ENCODE data around the gene APOE. TPM values are rescaled to one million over a fixed set of nuclear protein-coding genes. Genes with fewer than 3 reads are reported as not detected.

Gene APOE
- total RNA-seq, 1 experiment from 2014 or later: 530 TPM

GRCh38 chr19:44883922-44884321 is 21.7 kb upstream of the APOE start:
- Histone ChIP-seq H3K4ac (ENCODE audit: low read depth, low read length) (no peak overlapping the region), H4K20me1 (ENCODE audit: control insufficient read depth, insufficient read depth, insufficient read length) (no peaks in the 10 kb centered on the region), H3K79me1 (ENCODE audit: insufficient read depth, low read depth, low read length, poor library complexity, severe bottlenecking) (no peaks in the 10 kb centered on the region), H3K14ac (ENCODE audit: insufficient read depth, low read length) (no peak overlapping the region), H3K23me2 (ENCODE audit: insufficient read length, low read depth, low read length, poor library complexity, severe bottlenecking) (no peaks in the 10 kb centered on the region), H3K23ac (ENCODE audit: insufficient read length, low read depth, low read length) (no peak overlapping the region), H4K91ac (ENCODE audit: insufficient read length, low read depth, low read length) (no peak overlapping the region), H3K9me3 (ENCODE audit: control insufficient read depth, low read depth, low read length) (no peaks in the 10 kb centered on the region), H2BK5ac (ENCODE audit: insufficient read length, low read length) (no peak overlapping the region), H2BK20ac (ENCODE audit: low read depth, low read length, poor library complexity, severe bottlenecking) (no peak overlapping the region), H2AFZ (ENCODE audit: low read length) (no peak overlapping the region), H3K79me2 (ENCODE audit: insufficient read depth, low read length) (no peaks in the 10 kb centered on the region), H3K4me1 (ENCODE audit: insufficient read depth, low read length) (no peaks in the 10 kb centered on the region), H3K27me3 (ENCODE audit: insufficient read depth, low read length) (no peaks in the 10 kb centered on the region), H3K4me2 (ENCODE audit: insufficient read depth, insufficient read length, low read length) (no peak overlapping the region), H3K18ac (ENCODE audit: insufficient read length, low read depth, low read length) (no peak overlapping the region), H2BK120ac (ENCODE audit: low read depth, low read length, poor library complexity, severe bottlenecking) (no peak overlapping the region), H2BK12ac (ENCODE audit: insufficient read length, low read depth, low read length) (no peak overlapping the region), H3K9ac (ENCODE audit: extremely low read depth, insufficient read length, low read length) (no peak overlapping the region), H3K27ac (ENCODE audit: insufficient read length, low read depth, low read length) (no peak overlapping the region), H2BK15ac (ENCODE audit: low read depth, low read length) (no peak overlapping the region), H4K8ac (replicated peaks; ENCODE audit: insufficient read length, low read depth, low read length) (no peak overlapping the region), H4K5ac (ENCODE audit: insufficient read length, low read depth, low read length) (no peak overlapping the region), H3T11ph (ENCODE audit: low read length) (no peak overlapping the region), H3K56ac (ENCODE audit: insufficient read length, low read depth, low read length) (no peak overlapping the region), H2AK5ac (ENCODE audit: insufficient read length, low read length) (no peak overlapping the region)
- no peak for DNase-seq
- no peaks in the 10 kb centered on the region for H3K9me3 Mint-ChIP-seq
- WGBS (ENCODE audit: extremely low coverage, insufficient read length, low lambda C conversion rate): no CpG with 5 or more reads among the region's 5 CpGs
- no peak for TF ChIP-seq CTCF (conservative IDR thresholded peaks at IDR 0.05)
- H3K36me3 Mint-ChIP-seq (ENCODE audit: insufficient read depth in 1 of 3, low read depth in 3 of 3): peaks cover 22 to 62% (median 53%) of the 10 kb centered on the region in 3 experiments
- H3K4me3 Mint-ChIP-seq: no peak overlapping the region
- H3K27ac Mint-ChIP-seq: no peak overlapping the region
- H3K27me3 Mint-ChIP-seq (ENCODE audit: low read depth): no peaks in the 10 kb centered on the region; the same call in 1 of the 2 replicates
- peaks cover 13 to 30% of the 10 kb centered on the region in 2 experiments for H3K4me1 Mint-ChIP-seq
